DMS153 treated with DMSO at 0.1 percent for 48 hours (cell line): ENCODE results near the gene SUPT20H.

Experiments used
- DNase-seq: peaks from one replicate; lab custom pipeline; 2025; ENCODE audit not compliant: unreplicated experiment; lab: John Stamatoyannopoulos, UW

The SUPT20H gene

GRCh38 chr13:37009692-37010091, 49.8 kb downstream of the SUPT20H start:
- no peak for DNase-seq

- DNase-seq: no peak
Measured at GRCh38 chr13:37001921-37002250, 57.6 kb downstream of the SUPT20H start.

GRCh38 chr13:36999054-36999714, 60.3 kb downstream of the SUPT20H start, which contains the start of gene ALG5:
Gene ALG5 (minus strand): TSS chr13:36999340. CDS start chr13:36999300, 40 bp downstream.
- DNase-seq: peak; percentile 95

GRCh38 chr13:36998624-36999041, 60.9 kb downstream of the SUPT20H start:
- DNase-seq: no peak

GRCh38 chr13:36997716-36998427, 61.6 kb downstream of the SUPT20H start:
- DNase-seq: no peak

- DNase-seq: no peak
Measured at GRCh38 chr13:36992362-36992761, 67.1 kb downstream of the SUPT20H start.

GRCh38 chr13:36986462-36987240, 72.8 kb downstream of the SUPT20H start:
- DNase-seq: no peak

- DNase-seq: peak; percentile 59
Measured at GRCh38 chr13:36981156-36981743, 78.2 kb downstream of the SUPT20H start.

- DNase-seq: no peak
Measured at GRCh38 chr13:36979361-36980050, 80.0 kb downstream of the SUPT20H start.

- no peak for DNase-seq
Measured at GRCh38 chr13:36975172-36975571, 84.3 kb downstream of the SUPT20H start.

GRCh38 chr13:36973621-36974295, 85.7 kb downstream of the SUPT20H start:
- no peak for DNase-seq

GRCh38 chr13:36973009-36973408, 86.5 kb downstream of the SUPT20H start:
- no peak for DNase-seq

- DNase-seq: no peak
Measured at GRCh38 chr13:36966404-36966803, 93.1 kb downstream of the SUPT20H start.

- DNase-seq: no peak
Measured at GRCh38 chr13:36965767-36966166, 93.7 kb downstream of the SUPT20H start.

GRCh38 chr13:36959456-36960116, 99.9 kb downstream of the SUPT20H start:
- DNase-seq: no peak
